ENCODE results near the gene SPRR1A. TPM values are rescaled to one million over a fixed set of nuclear protein-coding genes. Genes with fewer than 3 reads are reported as not detected.

Gene SPRR1A
- total and polyA plus RNA-seq, 4 donors = not detected

- Histone ChIP-seq H3K9me3 (ENCODE audit: control insufficient read depth in 4 of 4, insufficient read depth in 3 of 4, low read length in 3 of 4) (peaks cover 0 to 5% (median 2%) of the 10 kb centered on the region in 4 donors), H3K27ac (ENCODE audit: low read depth in 1 of 2, low read length in 1 of 2) (no peak overlapping the region), H3K4me3 (no peak overlapping the region), H3K27me3 (ENCODE audit: control insufficient read depth in 3 of 3, insufficient read depth in 3 of 3, low read length in 2 of 3) (no peaks in the 10 kb centered on the region), H3K4me1 (ENCODE audit: control insufficient read depth in 5 of 5, insufficient read depth in 5 of 5, low read length in 5 of 5) (peaks cover 0 to 1% (median 0%) of the 10 kb centered on the region in 5 donors), H3K9ac (ENCODE audit: insufficient read depth in 1 of 2, low read length in 2 of 2) (no peak overlapping the region), H3K36me3 (ENCODE audit: control insufficient read depth in 4 of 4, insufficient read depth in 4 of 4, low read length in 4 of 4) (no peaks in the 10 kb centered on the region)
- ATAC-seq (ENCODE audit: insufficient read depth, low FRiP score) (no peak), DNase-seq (no peak)
- WGBS, 2 donors = 36 to 53% methylated on average over 7 of the region's 7 CpGs
- TF ChIP-seq CTCF (IDR thresholded peaks at IDR 0.05; ENCODE audit: control extremely low read depth, extremely low read depth) = no peak
These were observed 14.0 kb downstream of the SPRR1A start for GRCh38 chr1:152997901-152998300.

GRCh38 chr1:152998476-152998875, 14.6 kb downstream of the SPRR1A start:
- Histone ChIP-seq H3K36me3 (ENCODE audit: control insufficient read depth in 4 of 4, insufficient read depth in 4 of 4, low read length in 4 of 4) (no peaks in the 10 kb centered on the region), H3K4me3 (no peak overlapping the region), H3K9ac (ENCODE audit: insufficient read depth in 1 of 2, low read length in 2 of 2) (no peak overlapping the region), H3K4me1 (ENCODE audit: control insufficient read depth in 5 of 5, insufficient read depth in 5 of 5, low read length in 5 of 5) (no peaks in the 10 kb centered on the region), H3K9me3 (ENCODE audit: control insufficient read depth in 4 of 4, insufficient read depth in 3 of 4, low read length in 3 of 4) (peaks cover 0 to 5% (median 1%) of the 10 kb centered on the region in 4 donors), H3K27ac (ENCODE audit: low read depth in 1 of 2, low read length in 1 of 2) (no peak overlapping the region), H3K27me3 (ENCODE audit: control insufficient read depth in 3 of 3, insufficient read depth in 3 of 3, low read length in 2 of 3) (no peaks in the 10 kb centered on the region)
- no peak for ATAC-seq (ENCODE audit: insufficient read depth, low FRiP score)
- no peak for DNase-seq
- no peak for TF ChIP-seq CTCF (IDR thresholded peaks at IDR 0.05; ENCODE audit: control extremely low read depth, extremely low read depth)
- WGBS, 2 donors = 76 to 84% methylated on average over 4 of the region's 4 CpGs

- no peak overlapping the region for H3K4me3 ChIP-seq
- TF ChIP-seq CTCF (IDR thresholded peaks at IDR 0.05; ENCODE audit: control extremely low read depth, extremely low read depth) = no peak
- DNase-seq = peak in 1 of 3 donors; percentile 4
- H3K27ac ChIP-seq (ENCODE audit: low read depth in 1 of 2, low read length in 1 of 2) = no peak overlapping the region
- no peaks in the 10 kb centered on the region for H3K4me1 ChIP-seq (ENCODE audit: control insufficient read depth in 5 of 5, insufficient read depth in 5 of 5, low read length in 5 of 5)
- WGBS, 2 donors = 63 to 68% methylated on average over 6 of the region's 6 CpGs
- no peak for ATAC-seq (ENCODE audit: insufficient read depth, low FRiP score)
- H3K9me3 ChIP-seq (ENCODE audit: control insufficient read depth in 4 of 4, insufficient read depth in 3 of 4, low read length in 3 of 4) = peaks cover 0 to 5% (median 1%) of the 10 kb centered on the region in 4 donors
- H3K9ac ChIP-seq (ENCODE audit: insufficient read depth in 1 of 2, low read length in 2 of 2) = no peak overlapping the region
- H3K36me3 ChIP-seq (ENCODE audit: control insufficient read depth in 4 of 4, insufficient read depth in 4 of 4, low read length in 4 of 4) = no peaks in the 10 kb centered on the region
- no peaks in the 10 kb centered on the region for H3K27me3 ChIP-seq (ENCODE audit: control insufficient read depth in 3 of 3, insufficient read depth in 3 of 3, low read length in 2 of 3)
These were observed 15.9 kb downstream of the SPRR1A start for GRCh38 chr1:152999818-153000217.

GRCh38 chr1:153000294-153000693, 16.4 kb downstream of the SPRR1A start:
- DNase-seq = no peak
- H3K4me3 ChIP-seq = no peak overlapping the region
- no peaks in the 10 kb centered on the region for H3K4me1 ChIP-seq (ENCODE audit: control insufficient read depth in 5 of 5, insufficient read depth in 5 of 5, low read length in 5 of 5)
- H3K27ac ChIP-seq (ENCODE audit: low read depth in 1 of 2, low read length in 1 of 2) = no peak overlapping the region
- no peaks in the 10 kb centered on the region for H3K27me3 ChIP-seq (ENCODE audit: control insufficient read depth in 3 of 3, insufficient read depth in 3 of 3, low read length in 2 of 3)
- no peaks in the 10 kb centered on the region for H3K36me3 ChIP-seq (ENCODE audit: control insufficient read depth in 4 of 4, insufficient read depth in 4 of 4, low read length in 4 of 4)
- peaks cover 0 to 2% (median under 1%) of the 10 kb centered on the region in 4 donors for H3K9me3 ChIP-seq (ENCODE audit: control insufficient read depth in 4 of 4, insufficient read depth in 3 of 4, low read length in 3 of 4)
- no peak overlapping the region for H3K9ac ChIP-seq (ENCODE audit: insufficient read depth in 1 of 2, low read length in 2 of 2)
- WGBS, 2 donors = 83 to 88% methylated on average over 1 of the region's 1 CpG
- TF ChIP-seq CTCF (IDR thresholded peaks at IDR 0.05; ENCODE audit: control extremely low read depth, extremely low read depth) = no peak
- no peak for ATAC-seq (ENCODE audit: insufficient read depth, low FRiP score)

Measured in lung (tissue), 12 donors.